Measurements from ENCODE around the gene SMC2.

SMC2 gene
- long read RNA-seq, donor 1, full-length matches to known transcripts = 2 of 18 reads
- long read RNA-seq, donor 1, partial matches to known transcripts = 16 of 18 reads
- long read RNA-seq, donor 1, other reads (novel, unspliced or antisense) = 0 of 18 reads
- long read RNA-seq, donor 2, partial matches to known transcripts = 6 of 6 reads
- long read RNA-seq, donor 2, other reads (novel, unspliced or antisense) = 0 of 6 reads
- long read RNA-seq, donor 3 = 0 reads
- long read RNA-seq, donor 4, partial matches to known transcripts = 35 of 35 reads
- long read RNA-seq, donor 4, other reads (novel, unspliced or antisense) = 0 of 35 reads
- long read RNA-seq, donor 5, partial matches to known transcripts = 17 of 17 reads
- long read RNA-seq, donor 5, other reads (novel, unspliced or antisense) = 0 of 17 reads
- long read RNA-seq, donor 6, partial matches to known transcripts = 14 of 14 reads
- long read RNA-seq, donor 6, other reads (novel, unspliced or antisense) = 0 of 14 reads
- long read RNA-seq, donor 7, partial matches to known transcripts = 14 of 14 reads
- long read RNA-seq, donor 7, other reads (novel, unspliced or antisense) = 0 of 14 reads
- long read RNA-seq, donor 8, partial matches to known transcripts = 8 of 8 reads
- long read RNA-seq, donor 8, other reads (novel, unspliced or antisense) = 0 of 8 reads

GRCh38 chr9:104093647-104094533, at the start of gene SMC2:
Gene SMC2 (plus strand): TSS chr9:104094309. CDS start chr9:104095385, 1,076 bp downstream.
- DNase-seq = peak; percentile 100

GRCh38 chr9:104068546-104068945, 25.6 kb upstream of the SMC2 start:
- no peak for DNase-seq

GRCh38 chr9:104069288-104069687, 24.8 kb upstream of the SMC2 start:
- DNase-seq = no peak

- no peak for DNase-seq
These were observed 22.5 kb upstream of the SMC2 start for GRCh38 chr9:104071589-104071988.

GRCh38 chr9:104073098-104073769, 20.9 kb upstream of the SMC2 start:
- no peak for DNase-seq

- no peak for DNase-seq
These were observed 20.4 kb upstream of the SMC2 start for GRCh38 chr9:104073770-104074133.

- DNase-seq = no peak
These were observed 19.2 kb upstream of the SMC2 start for GRCh38 chr9:104074876-104075275.

- no peak for DNase-seq
These were observed 18.0 kb upstream of the SMC2 start for GRCh38 chr9:104075801-104076753.

- no peak for DNase-seq
These were observed 15.5 kb upstream of the SMC2 start for GRCh38 chr9:104078596-104078995.

GRCh38 chr9:104080983-104081382, 13.1 kb upstream of the SMC2 start:
- DNase-seq = no peak

GRCh38 chr9:104082168-104082567, 11.9 kb upstream of the SMC2 start:
- no peak for DNase-seq

- DNase-seq = no peak
These were observed 8.6 kb upstream of the SMC2 start for GRCh38 chr9:104085525-104085924.

- DNase-seq = no peak
These were observed 6.2 kb upstream of the SMC2 start for GRCh38 chr9:104087894-104088293.

- DNase-seq = no peak
These were observed 5.7 kb upstream of the SMC2 start for GRCh38 chr9:104088416-104088815.

GRCh38 chr9:104090578-104090977, 3.5 kb upstream of the SMC2 start:
- DNase-seq = no peak

GRCh38 chr9:104091116-104091515, 3.0 kb upstream of the SMC2 start:
- no peak for DNase-seq

GRCh38 chr9:104091708-104092107, 2.4 kb upstream of the SMC2 start:
- DNase-seq = no peak

GRCh38 chr9:104092192-104092591, 1.9 kb upstream of the SMC2 start:
- no peak for DNase-seq

GRCh38 chr9:104092875-104093600, 1.1 kb upstream of the SMC2 start:
- no peak for DNase-seq

GRCh38 chr9:104094534-104095015, 466 bp downstream of the SMC2 start:
- no peak for DNase-seq
